ENCODE measurements around the gene CHMP6.

Gene CHMP6

DNA sequence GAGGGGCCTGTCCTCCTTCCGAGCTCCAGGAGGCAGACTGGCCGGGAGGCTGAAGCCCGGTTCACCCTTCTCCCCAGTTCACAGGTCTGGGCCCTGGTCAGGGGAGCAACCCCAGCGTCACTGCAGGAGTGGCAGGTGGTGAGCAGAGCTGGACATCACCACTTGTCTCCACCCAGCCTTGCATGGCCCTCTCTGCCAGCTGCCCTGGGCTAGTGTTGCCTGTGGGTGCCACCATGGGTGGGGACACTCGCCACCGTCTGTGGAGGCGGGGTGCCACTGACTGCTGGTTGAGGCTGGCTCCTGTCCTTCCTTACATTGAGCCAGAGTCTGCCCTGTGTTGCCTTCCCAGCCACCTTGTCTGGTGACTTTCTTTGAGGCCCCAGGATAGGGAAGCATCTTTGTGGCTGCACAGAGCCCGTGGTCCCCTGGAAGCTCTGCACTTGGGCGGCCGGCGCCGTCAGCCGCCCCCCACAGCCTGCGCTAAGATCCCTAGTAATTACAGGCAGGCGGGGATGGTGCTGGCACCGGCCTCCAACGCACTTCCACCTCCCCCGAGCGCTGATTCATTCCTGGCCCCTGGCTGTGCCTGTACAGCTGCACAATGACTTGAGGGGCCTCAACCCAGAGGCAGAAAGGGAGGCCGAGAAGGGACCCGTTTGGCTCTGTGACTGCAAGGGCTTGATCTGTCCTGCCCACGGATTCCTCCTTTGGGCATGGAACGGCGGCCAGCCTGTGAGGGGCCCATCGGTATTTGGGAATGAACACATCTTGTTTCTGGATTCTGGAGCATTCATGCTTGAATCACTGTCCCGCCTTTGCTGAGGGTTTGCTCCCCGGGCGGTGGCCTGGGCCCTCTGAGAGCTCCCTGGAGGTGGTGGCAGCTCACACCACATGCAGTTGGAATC is 48.5 kb downstream of the CHMP6 start:
- Histone ChIP-seq H3K9me3 (ENCODE audit: control insufficient read depth, low read depth, low read length) (no peaks in the 10 kb centered on the region), H3K27me3 (ENCODE audit: control insufficient read depth, insufficient read depth, low read length) (peaks cover 13% of the 10 kb centered on the region), H3K27ac (ENCODE audit: low read length) (no peak overlapping the region), H3K36me3 (ENCODE audit: control insufficient read depth, low read depth, low read length) (no peaks in the 10 kb centered on the region), H3K4me1 (ENCODE audit: control insufficient read depth, low read depth, low read length) (no peaks in the 10 kb centered on the region), H3K9ac (ENCODE audit: low read length) (no peak overlapping the region), H3K4me3 (ENCODE audit: low read length) (no peak overlapping the region)

DNA sequence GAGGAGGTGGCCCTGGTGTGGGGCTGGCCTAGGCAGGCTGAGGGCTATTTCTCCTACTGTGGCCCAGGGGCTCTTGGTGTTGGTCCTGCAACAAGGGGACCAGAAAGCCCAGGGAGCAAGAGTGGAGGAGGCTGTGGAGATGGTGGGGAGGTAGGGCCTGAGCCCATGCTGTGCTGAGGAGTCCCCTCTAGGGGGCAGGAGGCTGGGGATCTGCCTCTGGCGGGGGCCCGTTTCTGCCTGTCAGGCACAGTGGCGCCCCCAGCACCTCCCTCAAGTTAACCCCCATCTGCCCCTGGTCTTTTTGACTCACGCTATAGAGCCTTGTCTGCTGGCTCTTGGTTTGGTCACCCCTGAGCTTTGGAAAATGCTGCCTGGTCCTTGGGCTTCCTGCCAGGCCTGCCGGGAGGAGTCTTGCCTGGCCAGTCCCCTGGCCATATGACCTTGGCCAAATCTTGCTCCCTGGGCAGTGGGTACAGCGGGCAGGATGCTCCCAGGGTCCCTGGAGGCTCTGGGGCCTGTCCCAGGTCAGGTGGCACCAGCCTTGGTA is 49.2 kb downstream of the CHMP6 start:
- Histone ChIP-seq H3K27ac (ENCODE audit: low read length) (no peak overlapping the region), H3K27me3 (ENCODE audit: control insufficient read depth, insufficient read depth, low read length) (peaks cover 10% of the 10 kb centered on the region), H3K4me3 (ENCODE audit: low read length) (no peak overlapping the region), H3K9me3 (ENCODE audit: control insufficient read depth, low read depth, low read length) (no peaks in the 10 kb centered on the region), H3K9ac (ENCODE audit: low read length) (no peak overlapping the region), H3K4me1 (ENCODE audit: control insufficient read depth, low read depth, low read length) (no peaks in the 10 kb centered on the region), H3K36me3 (ENCODE audit: control insufficient read depth, low read depth, low read length) (no peaks in the 10 kb centered on the region)

DNA sequence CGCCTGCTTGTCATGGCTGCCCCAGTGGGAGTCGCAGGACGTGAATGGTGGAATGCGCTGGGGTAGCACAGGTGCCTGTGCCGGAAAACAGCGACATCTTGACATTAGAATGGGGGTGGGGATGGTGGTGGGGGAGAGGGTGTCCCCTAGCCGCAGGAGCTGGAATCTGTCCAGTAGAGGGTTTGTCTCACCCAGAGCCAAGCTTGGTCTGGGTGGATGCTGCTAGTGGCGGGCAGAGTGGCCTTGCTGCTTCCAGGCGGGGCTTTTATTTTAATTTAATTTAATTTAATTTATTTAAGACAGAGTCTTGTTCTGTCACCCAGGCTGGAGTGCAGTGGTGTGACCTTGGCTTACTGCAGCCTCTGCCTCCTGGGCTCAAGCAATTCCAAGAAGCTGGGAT is 51.0 kb downstream of the CHMP6 start:
- Histone ChIP-seq H3K36me3 (ENCODE audit: control insufficient read depth, low read depth, low read length) (no peaks in the 10 kb centered on the region), H3K9ac (ENCODE audit: low read length) (no peak overlapping the region), H3K27me3 (ENCODE audit: control insufficient read depth, insufficient read depth, low read length) (no peaks in the 10 kb centered on the region), H3K4me1 (ENCODE audit: control insufficient read depth, low read depth, low read length) (no peaks in the 10 kb centered on the region), H3K27ac (ENCODE audit: low read length) (no peak overlapping the region), H3K4me3 (ENCODE audit: low read length) (no peak overlapping the region), H3K9me3 (ENCODE audit: control insufficient read depth, low read depth, low read length) (no peaks in the 10 kb centered on the region)

DNA sequence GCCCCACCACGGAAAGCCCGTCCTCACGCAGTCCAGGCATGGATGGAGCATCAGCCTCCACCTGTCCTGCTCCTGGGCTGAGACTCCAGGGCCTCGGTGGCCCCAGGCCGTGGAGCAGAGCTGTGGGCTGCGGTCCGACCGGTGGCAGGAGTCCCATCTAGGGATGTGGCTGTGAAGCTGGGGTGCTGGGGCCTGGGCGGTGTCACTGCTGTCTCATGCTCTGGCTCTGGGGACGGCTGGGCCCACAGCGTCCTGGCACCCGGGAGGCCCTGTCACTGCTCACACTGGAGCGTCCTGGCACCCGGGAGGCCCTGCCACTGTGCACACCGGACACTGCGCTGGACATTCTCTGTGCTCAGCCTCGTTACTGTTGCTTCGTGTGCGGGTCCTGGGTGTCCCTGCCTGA is 51.7 kb downstream of the CHMP6 start:
- Histone ChIP-seq H3K27ac (ENCODE audit: low read length) (no peak overlapping the region), H3K36me3 (ENCODE audit: control insufficient read depth, low read depth, low read length) (no peaks in the 10 kb centered on the region), H3K9ac (ENCODE audit: low read length) (no peak overlapping the region), H3K4me3 (ENCODE audit: low read length) (no peak overlapping the region), H3K9me3 (ENCODE audit: control insufficient read depth, low read depth, low read length) (no peaks in the 10 kb centered on the region), H3K4me1 (ENCODE audit: control insufficient read depth, low read depth, low read length) (no peaks in the 10 kb centered on the region), H3K27me3 (ENCODE audit: control insufficient read depth, insufficient read depth, low read length) (no peaks in the 10 kb centered on the region)

DNA sequence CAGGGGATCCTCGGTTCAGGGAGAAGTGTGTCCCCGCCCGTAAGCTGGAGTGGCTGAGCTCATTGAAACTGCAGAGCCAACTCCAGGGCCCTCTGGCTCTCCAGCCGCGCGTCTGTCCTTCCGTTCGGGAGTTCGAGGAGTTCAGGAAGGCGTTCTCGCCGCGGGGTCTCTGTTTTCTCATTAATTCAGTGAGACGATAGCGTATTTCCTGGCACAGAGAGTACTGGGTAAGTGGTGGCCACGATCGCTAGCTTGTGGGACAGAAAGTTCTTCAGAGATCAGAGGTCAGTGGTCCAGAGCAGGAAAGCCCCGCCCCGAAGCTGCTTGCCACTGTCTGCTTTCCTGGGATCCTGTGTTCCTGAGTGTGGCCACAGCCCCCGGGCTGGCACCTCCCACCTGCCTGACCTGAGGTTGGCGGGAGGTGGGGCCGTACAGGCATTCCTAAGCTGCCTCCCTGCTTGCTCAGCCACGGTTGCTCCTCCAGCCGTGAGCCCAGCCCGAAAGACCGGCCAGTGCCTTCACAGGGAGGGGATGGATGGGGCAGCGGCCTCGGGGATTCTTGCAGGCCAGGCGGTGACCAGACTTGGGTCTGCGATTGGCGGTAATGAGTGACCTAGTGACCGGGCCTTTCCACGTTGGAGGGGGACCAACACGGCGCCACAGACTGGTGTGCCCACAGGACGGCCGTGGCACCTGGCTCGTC is 52.2 kb downstream of the CHMP6 start:
- no peak overlapping the region for H3K4me3 ChIP-seq (ENCODE audit: low read length)
- H3K4me1 ChIP-seq (ENCODE audit: control insufficient read depth, low read depth, low read length) = no peaks in the 10 kb centered on the region
- H3K27me3 ChIP-seq (ENCODE audit: control insufficient read depth, insufficient read depth, low read length) = no peaks in the 10 kb centered on the region
- H3K9me3 ChIP-seq (ENCODE audit: control insufficient read depth, low read depth, low read length) = no peaks in the 10 kb centered on the region
- H3K9ac ChIP-seq (ENCODE audit: low read length) = no peak overlapping the region
- H3K36me3 ChIP-seq (ENCODE audit: control insufficient read depth, low read depth, low read length) = no peaks in the 10 kb centered on the region
- no peak overlapping the region for H3K27ac ChIP-seq (ENCODE audit: low read length)

DNA sequence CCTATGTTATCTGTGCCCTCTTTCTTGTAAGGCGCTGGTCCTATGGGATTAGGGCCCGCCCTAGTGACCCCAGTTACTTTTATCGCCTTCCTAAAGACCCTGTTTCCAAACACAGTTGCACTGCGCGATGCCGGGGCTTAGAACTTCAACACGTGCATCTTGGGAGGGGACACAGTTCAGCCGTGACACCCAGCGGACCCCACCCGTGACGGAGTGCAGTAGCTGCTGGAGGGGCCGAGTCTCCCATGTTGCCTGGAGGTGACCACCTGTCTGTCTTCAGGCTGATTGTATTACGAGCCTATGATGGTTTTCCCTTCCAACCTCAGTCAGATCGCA is 52.8 kb downstream of the CHMP6 start:
- Histone ChIP-seq H3K27ac (ENCODE audit: low read length) (no peak overlapping the region), H3K4me1 (ENCODE audit: control insufficient read depth, low read depth, low read length) (no peaks in the 10 kb centered on the region)

DNA sequence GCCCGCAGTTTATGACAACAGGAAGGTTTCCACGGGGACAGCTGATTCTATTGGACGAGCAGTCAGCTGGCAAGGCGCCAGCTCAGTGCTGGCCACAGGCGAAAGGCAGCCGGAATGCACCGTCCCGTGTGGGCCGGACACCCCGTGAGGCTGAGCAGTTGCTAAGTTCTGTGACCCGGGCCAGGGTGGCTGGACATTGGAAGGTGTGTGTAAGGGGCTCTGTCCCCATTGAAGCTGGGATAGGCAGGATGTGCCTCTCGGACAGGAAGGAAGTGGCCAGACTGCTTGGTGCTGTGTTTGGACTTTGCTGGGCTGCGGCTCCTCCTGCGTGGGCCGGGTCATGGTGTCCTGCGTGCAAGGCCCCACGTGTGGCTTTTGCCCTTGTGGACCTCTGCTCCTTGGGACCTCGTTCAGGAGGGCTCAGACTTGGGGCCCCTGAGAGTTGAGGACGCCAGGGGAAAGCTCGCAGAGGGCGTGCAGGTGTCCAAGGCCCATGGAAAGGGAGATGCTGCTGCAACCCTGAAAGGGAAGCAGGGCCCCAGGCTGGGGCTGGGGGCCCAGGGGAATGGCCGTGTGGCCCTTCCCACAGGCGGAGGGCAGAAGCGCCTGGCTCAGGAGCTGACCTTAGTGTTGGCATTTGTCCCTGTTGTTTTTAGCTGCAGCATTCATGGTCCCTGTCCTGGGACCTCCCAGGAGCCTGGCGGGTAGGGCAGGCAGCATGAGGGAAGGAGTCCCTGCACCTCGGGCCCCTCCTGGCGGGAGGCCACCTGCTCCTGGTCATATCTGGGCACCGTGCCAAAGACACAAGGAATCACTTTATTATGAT is 53.3 kb downstream of the CHMP6 start:
- Histone ChIP-seq H3K27me3 (ENCODE audit: control insufficient read depth, insufficient read depth, low read length) (no peaks in the 10 kb centered on the region), H3K4me1 (ENCODE audit: control insufficient read depth, low read depth, low read length) (no peaks in the 10 kb centered on the region), H3K9ac (ENCODE audit: low read length) (no peak overlapping the region), H3K27ac (ENCODE audit: low read length) (no peak overlapping the region), H3K9me3 (ENCODE audit: control insufficient read depth, low read depth, low read length) (no peaks in the 10 kb centered on the region), H3K4me3 (ENCODE audit: low read length) (no peak overlapping the region), H3K36me3 (ENCODE audit: control insufficient read depth, low read depth, low read length) (no peaks in the 10 kb centered on the region)

More for the DNA sequence above, 52.8 kb downstream of the CHMP6 start:
- no peak overlapping the region for H3K9ac ChIP-seq (ENCODE audit: low read length)
- no peaks in the 10 kb centered on the region for H3K36me3 ChIP-seq (ENCODE audit: control insufficient read depth, low read depth, low read length)
- H3K27me3 ChIP-seq (ENCODE audit: control insufficient read depth, insufficient read depth, low read length) = no peaks in the 10 kb centered on the region
- no peak overlapping the region for H3K4me3 ChIP-seq (ENCODE audit: low read length)
- no peaks in the 10 kb centered on the region for H3K9me3 ChIP-seq (ENCODE audit: control insufficient read depth, low read depth, low read length)

DNA sequence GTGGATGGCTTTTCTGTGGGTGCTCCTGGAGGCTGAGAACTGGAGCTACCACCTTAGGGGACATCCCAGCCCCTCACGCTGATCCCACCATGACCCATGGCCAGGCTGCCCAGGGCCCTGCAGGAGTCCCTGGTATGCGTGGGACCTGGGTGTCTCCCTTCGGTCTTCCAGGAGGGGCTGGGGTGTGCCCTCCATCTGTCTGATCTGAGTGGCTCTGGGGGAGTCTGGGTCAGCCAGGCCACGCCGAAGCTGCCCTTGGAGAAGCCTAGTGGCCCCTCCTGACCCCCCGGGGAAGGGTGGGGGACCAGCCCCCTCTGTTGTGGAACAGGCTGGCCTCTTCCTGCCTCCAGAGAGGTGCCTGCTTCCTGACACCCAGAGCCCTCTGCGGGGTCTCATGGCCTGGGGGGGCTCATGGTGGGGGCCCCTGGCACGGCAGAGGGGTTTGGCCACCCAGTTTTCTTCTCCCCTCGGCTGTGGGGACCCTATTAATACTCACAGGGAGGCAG is 54.0 kb downstream of the CHMP6 start:
- Histone ChIP-seq H3K27me3 (ENCODE audit: control insufficient read depth, insufficient read depth, low read length) (no peaks in the 10 kb centered on the region), H3K4me1 (ENCODE audit: control insufficient read depth, low read depth, low read length) (no peaks in the 10 kb centered on the region), H3K9ac (ENCODE audit: low read length) (no peak overlapping the region), H3K4me3 (ENCODE audit: low read length) (no peak overlapping the region), H3K9me3 (ENCODE audit: control insufficient read depth, low read depth, low read length) (no peaks in the 10 kb centered on the region), H3K36me3 (ENCODE audit: control insufficient read depth, low read depth, low read length) (no peaks in the 10 kb centered on the region), H3K27ac (ENCODE audit: low read length) (no peak overlapping the region)

DNA sequence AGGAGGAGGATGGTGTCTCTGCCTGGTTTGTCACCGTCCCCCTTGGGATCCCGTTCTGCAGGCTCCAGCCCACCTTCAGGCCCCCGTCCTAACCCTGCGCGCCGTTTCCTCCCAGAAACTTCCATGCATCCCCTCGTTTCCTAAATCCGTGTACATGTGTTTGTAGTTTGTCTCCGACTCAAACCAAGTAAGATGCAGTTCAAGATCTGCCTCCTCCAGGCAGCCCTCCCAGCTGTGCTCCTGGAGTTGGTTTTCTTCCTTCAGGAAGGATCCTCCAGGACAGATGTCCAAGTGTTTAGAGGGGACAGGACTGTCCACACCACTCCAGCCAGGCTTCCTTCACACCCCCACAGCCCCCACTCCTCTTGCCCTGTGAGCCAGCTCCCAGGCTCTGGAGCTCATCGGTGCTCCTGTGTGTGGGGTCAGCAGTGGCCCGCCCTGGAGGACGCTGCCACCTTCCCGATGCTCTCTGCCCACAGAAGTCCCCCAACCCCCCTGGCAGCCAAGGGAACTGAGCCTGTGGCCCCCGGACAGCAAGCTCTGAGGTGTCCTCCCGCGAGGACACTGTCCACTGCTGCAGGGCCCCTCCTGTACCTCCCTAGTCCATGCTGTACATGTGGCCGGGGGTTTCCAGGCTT is 54.6 kb downstream of the CHMP6 start:
- no peak overlapping the region for H3K27ac ChIP-seq (ENCODE audit: low read length)
- H3K27me3 ChIP-seq (ENCODE audit: control insufficient read depth, insufficient read depth, low read length) = no peaks in the 10 kb centered on the region
- no peak overlapping the region for H3K4me3 ChIP-seq (ENCODE audit: low read length)
- no peak overlapping the region for H3K9ac ChIP-seq (ENCODE audit: low read length)
- no peaks in the 10 kb centered on the region for H3K4me1 ChIP-seq (ENCODE audit: control insufficient read depth, low read depth, low read length)
- no peaks in the 10 kb centered on the region for H3K36me3 ChIP-seq (ENCODE audit: control insufficient read depth, low read depth, low read length)
- no peaks in the 10 kb centered on the region for H3K9me3 ChIP-seq (ENCODE audit: control insufficient read depth, low read depth, low read length)

DNA sequence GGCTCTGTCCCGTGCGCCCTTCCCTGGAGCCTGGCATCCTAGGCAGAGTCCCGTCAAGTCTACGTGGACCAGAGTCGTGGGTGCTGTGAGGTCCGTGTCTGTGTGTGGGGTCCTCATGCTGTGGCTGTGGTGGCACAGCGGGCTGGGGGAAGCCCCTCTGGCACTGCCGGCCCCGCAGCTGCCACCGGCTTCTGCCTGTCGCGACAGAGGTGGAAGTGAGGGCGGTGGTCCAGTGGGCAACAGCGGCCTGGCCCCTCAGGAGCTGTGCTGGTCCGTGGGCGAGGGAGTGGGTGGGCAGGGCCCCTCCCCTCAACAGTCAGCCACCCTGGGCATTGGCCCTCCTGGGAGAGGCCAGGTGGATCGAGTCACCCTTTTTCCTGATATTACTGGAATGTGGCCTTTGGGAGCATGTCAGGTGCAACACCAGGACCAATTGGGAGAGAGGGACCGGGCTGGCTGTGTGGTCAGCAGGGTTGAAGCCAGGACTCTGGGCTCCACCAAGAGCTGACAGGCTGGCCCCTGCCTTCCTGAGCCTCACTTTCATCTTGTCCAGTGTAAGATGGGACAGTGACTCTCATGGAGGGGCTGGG is 55.2 kb downstream of the CHMP6 start:
- H3K27ac ChIP-seq (ENCODE audit: low read length) = no peak overlapping the region
- no peaks in the 10 kb centered on the region for H3K9me3 ChIP-seq (ENCODE audit: control insufficient read depth, low read depth, low read length)
- no peaks in the 10 kb centered on the region for H3K4me1 ChIP-seq (ENCODE audit: control insufficient read depth, low read depth, low read length)
- no peaks in the 10 kb centered on the region for H3K27me3 ChIP-seq (ENCODE audit: control insufficient read depth, insufficient read depth, low read length)
- H3K9ac ChIP-seq (ENCODE audit: low read length) = no peak overlapping the region
- H3K36me3 ChIP-seq (ENCODE audit: control insufficient read depth, low read depth, low read length) = no peaks in the 10 kb centered on the region
- H3K4me3 ChIP-seq (ENCODE audit: low read length) = no peak overlapping the region
